Measurements from ENCODE around the gene ACTG2. TPM values are rescaled to one million over a fixed set of nuclear protein-coding genes. Genes with fewer than 3 reads are reported as not detected.

The ACTG2 gene
- total and polyA plus RNA-seq, 2 donors (not counting 1 experiment from before 2014, with no cell fraction given), result not detected

- POLR2A ChIA-PET, result no interaction called here
- no peak overlapping the region for H3K27ac ChIP-seq (ENCODE audit: low read length in 2 of 2)
- 100% methylated on average over 3 of the region's 5 CpGs for WGBS (ENCODE audit: insufficient coverage)
- intact Hi-C loops (cut with micrococcal nuclease), result no loop called here
- no peak overlapping the region for H3K9ac ChIP-seq (ENCODE audit: low read length)
- no peak for DNase-seq
- Mint-ChIP-seq H3K4me1 (peaks cover 2% of the 10 kb centered on the region), H3K27ac (no peak overlapping the region), H3K4me3 (no peak overlapping the region), H3K27me3 (no peaks in the 10 kb centered on the region), H3K9me3 (ENCODE audit: insufficient read depth) (no peaks in the 10 kb centered on the region)
- ATAC-seq (ENCODE audit: low read depth), result no peak
- H2AFZ ChIP-seq (ENCODE audit: insufficient read depth, low read depth, low read length, poor library complexity, severe bottlenecking), result no peak overlapping the region
- no peaks in the 10 kb centered on the region for H3K9me3 ChIP-seq (ENCODE audit: control extremely low read depth in 1 of 3, control insufficient read depth in 2 of 3, insufficient read depth in 1 of 3, low read length in 2 of 3)
- H4K20me1 ChIP-seq (ENCODE audit: control insufficient read depth, insufficient read depth, low read length, poor library complexity, severe bottlenecking), result peaks cover 25% of the 10 kb centered on the region
- TF ChIP-seq EZH2 (IDR thresholded peaks at IDR 0.05; ENCODE audit: borderline replicate concordance, insufficient read depth, low read depth, low read length, poor library complexity, severe bottlenecking) (no peak), CTCF (IDR thresholded peaks at IDR 0.05) (no peak)
- H3K4me2 ChIP-seq (replicated peaks; ENCODE audit: low read depth, low read length, poor library complexity, severe bottlenecking), result no peak overlapping the region
- no peaks in the 10 kb centered on the region for H3K4me1 ChIP-seq (ENCODE audit: control insufficient read depth in 2 of 2, insufficient read depth in 2 of 2, low read length in 2 of 2)
- H3K79me2 ChIP-seq (ENCODE audit: control insufficient read depth, insufficient read depth, low read length), result peaks cover 15% of the 10 kb centered on the region
- CTCF ChIA-PET, result interaction anchor here (0.6 kb wide), 1 partner anchor 32 kb away, joined by 3 read pairs; no protein-coding TSS in a partner anchor
- H3K4me3 ChIP-seq (ENCODE audit: control extremely low read depth in 1 of 5, extremely low read depth in 1 of 5, insufficient read depth in 1 of 5, low read depth in 2 of 5, low read length in 4 of 5), result no peak overlapping the region
- H3K27me3 ChIP-seq (replicated peaks in 1 of 4; ENCODE audit: control extremely low read depth in 1 of 4, control insufficient read depth in 3 of 4, insufficient read depth in 4 of 4, low read length in 3 of 4), result no peaks in the 10 kb centered on the region
- peaks cover 6 to 69% of the 10 kb centered on the region in 2 experiments for H3K36me3 ChIP-seq (replicated peaks in 1 of 2; ENCODE audit: control extremely low read depth in 1 of 2, control insufficient read depth in 1 of 2, extremely low read depth in 1 of 2, insufficient read depth in 2 of 2, low read length in 1 of 2)
Observed at GRCh38 chr2:73956218-73956865, 63.5 kb downstream of the ACTG2 start.

- H3K4me1 ChIP-seq (ENCODE audit: control insufficient read depth in 2 of 2, insufficient read depth in 2 of 2, low read length in 2 of 2), result no peaks in the 10 kb centered on the region
- Mint-ChIP-seq H3K4me3 (no peak overlapping the region), H3K4me1 (peaks cover 1% of the 10 kb centered on the region), H3K27me3 (no peaks in the 10 kb centered on the region), H3K9me3 (ENCODE audit: insufficient read depth) (peaks cover 3% of the 10 kb centered on the region), H3K27ac (no peak overlapping the region)
- DNase-seq, result no peak
- peaks cover 0 to 3% (median 2%) of the 10 kb centered on the region in 3 donors for H3K9me3 ChIP-seq (ENCODE audit: control extremely low read depth in 1 of 3, control insufficient read depth in 2 of 3, insufficient read depth in 1 of 3, low read length in 2 of 3)
- H3K4me2 ChIP-seq (replicated peaks; ENCODE audit: low read depth, low read length, poor library complexity, severe bottlenecking), result no peak overlapping the region
- H3K79me2 ChIP-seq (ENCODE audit: control insufficient read depth, insufficient read depth, low read length), result no peaks in the 10 kb centered on the region
- H3K4me3 ChIP-seq (ENCODE audit: control extremely low read depth in 1 of 5, extremely low read depth in 1 of 5, insufficient read depth in 1 of 5, low read depth in 2 of 5, low read length in 4 of 5), result no peak overlapping the region
- H3K27ac ChIP-seq (ENCODE audit: low read length in 2 of 2), result no peak overlapping the region
- H3K36me3 ChIP-seq (replicated peaks in 1 of 2; ENCODE audit: control extremely low read depth in 1 of 2, control insufficient read depth in 1 of 2, extremely low read depth in 1 of 2, insufficient read depth in 2 of 2, low read length in 1 of 2), result peaks cover 6 to 23% of the 10 kb centered on the region in 2 experiments
- no peak overlapping the region for H2AFZ ChIP-seq (ENCODE audit: insufficient read depth, low read depth, low read length, poor library complexity, severe bottlenecking)
- H3K27me3 ChIP-seq (replicated peaks in 1 of 4; ENCODE audit: control extremely low read depth in 1 of 4, control insufficient read depth in 3 of 4, insufficient read depth in 4 of 4, low read length in 3 of 4), result no peaks in the 10 kb centered on the region
- H4K20me1 ChIP-seq (ENCODE audit: control insufficient read depth, insufficient read depth, low read length, poor library complexity, severe bottlenecking), result peaks cover 3% of the 10 kb centered on the region
- no peak overlapping the region for H3K9ac ChIP-seq (ENCODE audit: low read length)
- ChIA-PET POLR2A (no interaction called here), CTCF (no interaction called here)
- 100% methylated on average over 3 of the region's 4 CpGs for WGBS (ENCODE audit: insufficient coverage)
- no peak for ATAC-seq (ENCODE audit: low read depth)
- TF ChIP-seq CTCF (IDR thresholded peaks at IDR 0.05) (no peak), EZH2 (IDR thresholded peaks at IDR 0.05; ENCODE audit: borderline replicate concordance, insufficient read depth, low read depth, low read length, poor library complexity, severe bottlenecking) (no peak)
- intact Hi-C loops (cut with micrococcal nuclease), result no loop called here
Observed at GRCh38 chr2:73961274-73961673, 68.5 kb downstream of the ACTG2 start.

Measured in B cell (primary cell).